ENCODE measurements around the gene CAMTA1. TPM values are rescaled to one million over a fixed set of nuclear protein-coding genes. Genes with fewer than 3 reads are reported as not detected.

CAMTA1 gene
- total RNA-seq, 1 experiment from 2014 or later, result 103 TPM

GRCh38 chr1:7358425-7358824 is 573.2 kb downstream of the CAMTA1 start:
- Histone ChIP-seq H3K27me3 (no peaks in the 10 kb centered on the region), H3K36me3 (no peaks in the 10 kb centered on the region), H3K9me3 (no peaks in the 10 kb centered on the region), H3K4me3 (no peak overlapping the region)
- DNase-seq, result no peak

DNA sequence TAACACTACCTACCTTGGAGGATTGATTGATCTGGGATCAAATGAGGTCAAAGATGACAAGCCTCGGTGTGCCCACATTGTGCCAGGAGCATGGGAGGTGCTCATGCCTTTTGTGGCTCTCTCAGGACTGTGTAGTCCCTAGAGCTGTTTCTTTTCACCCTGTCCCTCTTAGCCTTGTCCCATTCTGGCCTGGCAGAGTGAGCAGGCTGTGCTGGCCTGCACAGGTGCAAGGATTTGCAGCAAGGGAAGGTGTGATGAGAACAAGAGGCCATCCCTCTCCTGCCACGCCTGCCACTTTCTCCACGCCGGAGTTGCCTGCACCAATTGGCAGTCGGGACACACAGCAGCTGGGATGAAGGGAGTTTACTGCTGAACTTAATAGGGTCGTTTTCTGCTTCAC is 575.3 kb downstream of the CAMTA1 start:
- Histone ChIP-seq H3K36me3 (no peaks in the 10 kb centered on the region), H3K27me3 (no peaks in the 10 kb centered on the region), H3K4me3 (no peak overlapping the region), H3K9me3 (no peaks in the 10 kb centered on the region)
- no peak for DNase-seq

GRCh38 chr1:7362947-7363346 is 577.7 kb downstream of the CAMTA1 start:
- Histone ChIP-seq H3K27me3 (no peaks in the 10 kb centered on the region), H3K36me3 (no peaks in the 10 kb centered on the region), H3K4me3 (no peak overlapping the region), H3K9me3 (no peaks in the 10 kb centered on the region)
- no peak for DNase-seq

DNA sequence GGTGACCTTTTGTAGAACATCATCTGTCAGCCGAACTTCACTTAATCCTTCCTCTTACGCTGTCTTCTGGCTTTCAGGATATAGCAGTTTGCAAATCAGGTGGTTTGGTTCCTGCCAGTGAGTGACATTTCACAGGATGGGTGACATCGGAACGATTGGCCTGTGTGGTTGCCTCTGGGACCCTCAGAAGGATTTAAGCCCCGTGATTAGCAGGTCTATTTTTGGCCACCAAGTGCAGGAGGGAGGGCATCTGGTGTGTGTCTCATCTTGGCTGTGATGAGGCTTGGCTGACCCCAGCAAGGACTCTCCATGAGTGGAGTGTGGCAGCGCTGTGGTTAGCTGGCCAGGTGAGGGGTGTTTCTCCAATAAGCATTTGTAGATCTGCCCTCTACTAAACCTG is 578.2 kb downstream of the CAMTA1 start:
- no peaks in the 10 kb centered on the region for H3K36me3 ChIP-seq
- H3K27me3 ChIP-seq, result no peaks in the 10 kb centered on the region
- H3K4me3 ChIP-seq, result no peak overlapping the region
- no peak for DNase-seq
- no peaks in the 10 kb centered on the region for H3K9me3 ChIP-seq

DNA sequence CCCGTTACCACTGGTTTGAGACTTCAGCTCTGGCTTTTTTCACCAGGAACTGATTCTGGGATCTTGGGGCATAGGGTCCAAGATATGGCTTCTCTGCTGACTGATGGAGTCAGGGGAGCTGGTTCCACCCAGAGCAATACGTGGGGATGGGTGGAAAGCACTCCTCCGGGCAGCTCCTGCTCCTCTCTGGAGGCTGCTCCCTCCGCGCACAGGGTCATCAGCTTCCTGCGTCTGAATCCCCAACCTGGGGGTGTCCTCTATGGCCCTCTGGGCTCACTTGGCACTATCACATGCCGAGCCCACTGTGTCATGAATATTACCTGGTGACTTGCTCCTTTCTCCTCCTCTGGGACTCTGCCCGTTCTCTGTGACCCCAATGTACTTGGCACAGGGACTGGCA is 580.5 kb downstream of the CAMTA1 start:
- Histone ChIP-seq H3K9me3 (no peaks in the 10 kb centered on the region), H3K36me3 (no peaks in the 10 kb centered on the region), H3K27me3 (no peaks in the 10 kb centered on the region), H3K4me3 (no peak overlapping the region)
- no peak for DNase-seq

- H3K4me3 ChIP-seq, result no peak overlapping the region
- H3K9me3 ChIP-seq, result no peaks in the 10 kb centered on the region
- no peaks in the 10 kb centered on the region for H3K27me3 ChIP-seq
- H3K36me3 ChIP-seq, result no peaks in the 10 kb centered on the region
- DNase-seq, result no peak
Observed at GRCh38 chr1:7366286-7366954, 581.2 kb downstream of the CAMTA1 start.

DNA sequence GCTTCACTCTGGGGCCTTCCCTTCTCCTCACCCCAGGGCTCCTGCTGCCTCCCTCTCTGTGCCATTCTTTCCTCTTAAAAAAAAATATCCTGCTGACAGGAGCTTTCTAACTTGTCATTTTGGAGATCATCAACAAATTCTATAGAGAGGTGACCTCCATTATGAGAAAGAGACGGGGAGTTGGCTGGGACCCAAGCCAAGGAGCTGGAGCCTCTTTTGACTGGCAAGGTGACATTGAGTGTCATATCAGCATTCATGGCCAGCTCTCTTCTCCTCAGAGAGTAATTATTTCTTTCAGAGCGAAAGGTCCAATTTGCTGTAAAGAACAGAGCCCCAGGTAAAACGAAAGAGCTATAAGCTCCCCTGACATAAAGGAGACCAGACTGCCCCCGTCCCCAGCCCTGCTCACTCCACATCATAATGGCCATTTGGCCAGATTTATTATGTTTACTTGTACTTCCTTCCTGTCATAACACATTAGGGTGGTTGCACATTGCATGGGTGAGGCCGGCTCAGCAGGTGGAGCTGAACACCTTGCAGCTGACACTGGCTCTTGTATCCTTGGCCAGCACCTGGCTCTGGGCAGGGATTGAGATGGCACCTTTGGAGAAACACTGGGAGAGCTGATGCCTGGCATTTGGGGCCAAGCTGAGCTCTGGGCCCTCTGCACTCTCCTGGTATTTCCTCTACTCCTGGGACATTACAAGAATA is 581.9 kb downstream of the CAMTA1 start:
- Histone ChIP-seq H3K9me3 (no peaks in the 10 kb centered on the region), H3K4me3 (no peak overlapping the region), H3K36me3 (no peaks in the 10 kb centered on the region), H3K27me3 (no peaks in the 10 kb centered on the region)
- no peak for DNase-seq

GRCh38 chr1:7369866-7370265 is 584.6 kb downstream of the CAMTA1 start:
- DNase-seq, result no peak
- no peaks in the 10 kb centered on the region for H3K27me3 ChIP-seq
- H3K4me3 ChIP-seq, result no peak overlapping the region
- H3K9me3 ChIP-seq, result no peaks in the 10 kb centered on the region
- H3K36me3 ChIP-seq, result no peaks in the 10 kb centered on the region

GRCh38 chr1:7371926-7372325 is 586.7 kb downstream of the CAMTA1 start:
- H3K9me3 ChIP-seq, result no peaks in the 10 kb centered on the region
- H3K27me3 ChIP-seq, result no peaks in the 10 kb centered on the region
- no peak for DNase-seq
- no peak overlapping the region for H3K4me3 ChIP-seq
- no peaks in the 10 kb centered on the region for H3K36me3 ChIP-seq

DNA sequence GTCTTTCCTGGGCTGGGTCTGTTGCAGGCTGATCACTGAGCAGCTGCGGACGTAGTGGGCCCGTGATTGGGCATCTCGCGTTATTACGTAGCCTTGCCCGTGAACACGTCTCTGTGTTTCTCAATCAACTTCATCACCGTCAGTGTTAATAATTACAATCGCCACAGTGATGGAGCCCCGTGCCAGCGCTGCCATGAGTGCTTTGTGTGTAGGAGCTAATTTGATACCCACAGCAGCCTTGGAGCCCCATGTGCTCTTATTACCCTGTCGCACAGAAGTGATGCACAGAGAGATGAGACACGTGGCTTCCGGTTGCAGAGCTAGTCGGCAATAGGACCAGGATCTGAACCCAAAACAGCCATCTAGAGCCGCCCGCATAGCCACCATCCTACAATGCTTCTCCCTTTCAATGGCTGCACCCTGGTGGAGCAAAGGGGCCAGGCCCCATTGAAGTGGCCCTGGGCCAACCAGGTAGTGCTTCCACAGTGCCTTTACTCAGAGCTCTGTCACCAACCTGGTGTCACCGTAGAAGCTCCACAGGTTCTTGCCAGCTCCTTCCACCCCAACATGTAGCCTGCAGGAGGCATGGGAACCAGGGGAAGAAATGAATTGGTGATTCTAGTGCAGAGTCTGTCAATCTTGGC is 587.3 kb downstream of the CAMTA1 start:
- Histone ChIP-seq H3K9me3 (no peaks in the 10 kb centered on the region), H3K4me3 (no peak overlapping the region), H3K27me3 (no peaks in the 10 kb centered on the region), H3K36me3 (no peaks in the 10 kb centered on the region)
- no peak for DNase-seq

- no peak for DNase-seq
- Histone ChIP-seq H3K36me3 (no peaks in the 10 kb centered on the region), H3K4me3 (no peak overlapping the region), H3K27me3 (no peaks in the 10 kb centered on the region), H3K9me3 (no peaks in the 10 kb centered on the region)
Observed at GRCh38 chr1:7373251-7373650, 588.0 kb downstream of the CAMTA1 start.

- no peaks in the 10 kb centered on the region for H3K27me3 ChIP-seq
- H3K9me3 ChIP-seq, result no peaks in the 10 kb centered on the region
- peak; percentile 18 for DNase-seq
- no peak overlapping the region for H3K4me3 ChIP-seq
- H3K36me3 ChIP-seq, result no peaks in the 10 kb centered on the region
Observed at GRCh38 chr1:7373876-7374562, 588.8 kb downstream of the CAMTA1 start.

GRCh38 chr1:7374563-7375160 is 589.4 kb downstream of the CAMTA1 start:
- H3K9me3 ChIP-seq, result no peaks in the 10 kb centered on the region
- no peaks in the 10 kb centered on the region for H3K27me3 ChIP-seq
- no peaks in the 10 kb centered on the region for H3K36me3 ChIP-seq
- DNase-seq, result no peak
- no peak overlapping the region for H3K4me3 ChIP-seq

GRCh38 chr1:7375329-7375728 is 590.1 kb downstream of the CAMTA1 start:
- no peak for DNase-seq
- H3K36me3 ChIP-seq, result no peaks in the 10 kb centered on the region
- H3K27me3 ChIP-seq, result no peaks in the 10 kb centered on the region
- H3K9me3 ChIP-seq, result no peaks in the 10 kb centered on the region
- no peak overlapping the region for H3K4me3 ChIP-seq

GRCh38 chr1:7375781-7376660 is 590.8 kb downstream of the CAMTA1 start:
- no peaks in the 10 kb centered on the region for H3K9me3 ChIP-seq
- no peaks in the 10 kb centered on the region for H3K36me3 ChIP-seq
- no peaks in the 10 kb centered on the region for H3K27me3 ChIP-seq
- DNase-seq, result peak; percentile 69
- no peak overlapping the region for H3K4me3 ChIP-seq

DNA sequence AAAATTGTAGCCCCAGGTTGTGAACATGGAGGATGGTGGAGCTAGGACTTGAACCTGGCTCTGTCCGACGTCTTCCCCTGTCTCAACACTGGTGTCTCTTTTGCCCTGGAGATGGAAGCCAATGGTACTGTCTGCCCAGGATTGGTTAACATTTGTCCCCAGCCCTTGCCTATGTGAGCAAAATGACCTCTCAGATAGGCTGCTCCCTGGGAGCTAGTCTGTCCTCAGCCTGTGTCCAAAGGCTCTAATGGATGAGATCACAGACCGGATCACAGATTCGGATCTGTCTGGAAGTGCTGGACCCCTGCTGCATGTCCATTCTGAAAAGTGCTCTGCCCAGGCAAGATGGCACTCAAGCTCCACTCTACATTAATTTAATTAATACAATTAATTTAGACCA is 591.4 kb downstream of the CAMTA1 start:
- no peak for DNase-seq
- no peaks in the 10 kb centered on the region for H3K36me3 ChIP-seq

More for the DNA sequence above, 591.4 kb downstream of the CAMTA1 start:
- Histone ChIP-seq H3K9me3 (no peaks in the 10 kb centered on the region), H3K4me3 (no peak overlapping the region), H3K27me3 (no peaks in the 10 kb centered on the region)
